HepG2 (cell line): Measurements from ENCODE around the gene NOS1AP. TPM values are rescaled to one million over a fixed set of nuclear protein-coding genes. Genes with fewer than 3 reads are reported as not detected.

Experiments used
- DRAP1 ChIP-seq: IDR thresholded peaks from 2 replicates; pipeline ENCODE4 v1.6.1; 2016; ENCODE audit warnings: missing genetic modification reagents, missing compliant biosample characterization
- NR2C2 ChIP-seq: sonication (generic); formaldehyde crosslinking; IDR thresholded peaks from 2 replicates; pipeline ENCODE4 v1.4.0; 2020; ENCODE audit warnings: missing genetic modification reagents, mild to moderate bottlenecking, moderate library complexity, borderline replicate concordance
- PITX1 ChIP-seq: sonication (generic); formaldehyde crosslinking; IDR thresholded peaks from 2 replicates; pipeline ENCODE4 v1.5.1; 2020; ENCODE audit warnings: mild to moderate bottlenecking, missing genetic modification reagents
- RBFOX2 ChIP-seq: fragments of 200-400 bp; formaldehyde crosslinking; IDR thresholded peaks from 2 replicates; pipeline ENCODE4 v1.6.1; 2017; ENCODE audit warnings: low read depth, mild to moderate bottlenecking, low read length
- REPIN1 ChIP-seq: sonication (generic); formaldehyde crosslinking; IDR thresholded peaks from 2 replicates; pipeline ENCODE4 v1.8.0; 2022; ENCODE audit warnings: missing genetic modification reagents, low read depth, mild to moderate bottlenecking, borderline replicate concordance
- REST ChIP-seq, 2 experiments: IDR thresholded peaks; 2 replicates each; pipeline ENCODE4 v1.6.1; 2011 to 2012; ENCODE audit warnings: low read length in 2 of 2, borderline replicate concordance in 1 of 2, low read depth in 1 of 2, mild to moderate bottlenecking in 1 of 2, moderate library complexity in 1 of 2
- SKIL ChIP-seq: sonication (generic); formaldehyde crosslinking; IDR thresholded peaks from 2 replicates; pipeline ENCODE4 v1.8.0; 2022; ENCODE audit warnings: missing genetic modification reagents, mild to moderate bottlenecking, moderate library complexity, borderline replicate concordance
- SNAPC2 ChIP-seq: sonication (generic); formaldehyde crosslinking; IDR thresholded peaks from 2 replicates; pipeline ENCODE4 v1.8.1; 2022; ENCODE audit warnings: mild to moderate bottlenecking, missing genetic modification reagents
- ZBTB40 ChIP-seq, 2 experiments: fragments of 450-650 bp in 1 of 2; sonication (generic) in 1 of 2; formaldehyde crosslinking in 1 of 2; IDR thresholded peaks; 2 replicates each; pipeline versions ENCODE4 v1.6.1 to v1.8.0; 2016 to 2022; ENCODE audit warnings: antibody characterized with exemption in 1 of 2, mild to moderate bottlenecking in 1 of 2, missing genetic modification reagents in 1 of 2
- ZMYM2 ChIP-seq: sonication (generic); formaldehyde crosslinking; IDR thresholded peaks from 2 replicates; pipeline ENCODE4 v1.8.0; 2022; ENCODE audit warnings: mild to moderate bottlenecking, missing genetic modification reagents
- ZNF354B ChIP-seq: sonication (generic); formaldehyde crosslinking; IDR thresholded peaks from 2 replicates; pipeline ENCODE4 v1.8.0; 2022; ENCODE audit warnings: mild to moderate bottlenecking, missing genetic modification reagents
- ZNF484 ChIP-seq: sonication (generic); formaldehyde crosslinking; IDR thresholded peaks from 2 replicates; pipeline ENCODE4 v1.5.1; 2020; ENCODE audit warnings: mild to moderate bottlenecking, low read depth, missing genetic modification reagents, borderline replicate concordance
- ZNF776 ChIP-seq: sonication (generic); formaldehyde crosslinking; IDR thresholded peaks from 2 replicates; pipeline ENCODE4 v1.4.0; 2020; ENCODE audit warnings: mild to moderate bottlenecking, missing genetic modification reagents
- ZNF781 ChIP-seq: sonication (generic); formaldehyde crosslinking; IDR thresholded peaks from 2 replicates; pipeline ENCODE4 v1.5.1; 2020; ENCODE audit warnings: borderline replicate concordance, mild to moderate bottlenecking, missing genetic modification reagents; ENCODE audit errors: not compliant biosample characterization
- polyA plus RNA-seq, 8 experiments: library from polyadenylated mRNA; depleted of rRNA in 3 of 8; stranded (reverse) in 7 of 8; unstranded in 1 of 8; fragments of >200 nt; fragmentation: Illumina TruSeq in 4 of 8; extraction: Trizol in 4 of 8; gene quantifications; 2 replicates each; pipeline versions ENCODE4 v1.2.1 to v1.2.3, GENCODE V29; 2011 to 2016; ENCODE audit warnings: low read depth in 4 of 8, missing spikeins in 1 of 8, mixed read lengths in 1 of 8; ENCODE audit not compliant: insufficient read depth in 1 of 8
- total RNA-seq, 5 experiments: library from RNA; depleted of rRNA; stranded (reverse); fragments of >200 nt; fragmentation: Illumina TruSeq; extraction: Trizol; gene quantifications; 2 replicates each; pipeline ENCODE4 v1.2.3, GENCODE V29; 2016; ENCODE audit warnings: low read depth in 1 of 5

NOS1AP gene
- total and polyA plus RNA-seq, 2 of the 13 experiments (the other 11 are each of a cell fraction or from before 2014, with no cell fraction given): 2.0 to 3.3 TPM

GRCh38 chr1:162136760-162137159, 67.3 kb downstream of the NOS1AP start (continued):
- TF ChIP-seq ZBTB40 (IDR thresholded peaks at IDR 0.05) (no peak), ZBTB40 (CRISPR knock-in tag; IDR thresholded peaks at IDR 0.05) (no peak), ZNF484 (CRISPR knock-in tag) (no peak), ZNF354B (CRISPR knock-in tag) (no peak), REST (IDR thresholded peaks at IDR 0.05; ENCODE audit: borderline replicate concordance in 1 of 2, low read depth in 1 of 2, low read length in 2 of 2) (no peak), SKIL (CRISPR knock-in tag) (no peak), NR2C2 (CRISPR knock-in tag) (0 out of 2 replicates have a peak, but pooled peaks have one; percentile 33), ZNF781 (no peak), PITX1 (CRISPR knock-in tag) (no peak), ZNF776 (CRISPR knock-in tag) (no peak), ZMYM2 (no peak), SNAPC2 (CRISPR knock-in tag) (no peak), DRAP1 (no peak; the same call in 1 of the 2 replicates), REPIN1 (CRISPR knock-in tag) (no peak), RBFOX2 (no peak)
